ENCODE measurements around the gene RANBP3L.

DNA sequence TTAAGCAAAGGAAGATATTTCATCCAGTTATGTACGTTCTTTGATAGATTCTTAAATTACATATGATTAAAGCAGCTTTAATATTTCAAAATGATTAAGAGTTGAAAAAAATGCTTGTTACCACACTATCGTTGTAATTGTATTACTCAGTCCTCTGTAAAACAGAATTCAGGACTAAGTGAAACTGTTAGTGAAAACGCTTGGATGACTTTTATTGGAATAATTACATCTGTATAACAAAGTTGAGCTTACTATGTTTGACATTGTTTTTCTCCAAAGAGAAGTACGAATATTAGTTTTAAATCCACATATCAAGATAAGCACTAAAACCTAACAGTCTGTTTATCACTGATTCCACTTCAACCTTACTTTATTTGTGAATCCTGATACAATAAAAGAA, 51.3 kb downstream of the RANBP3L start:
- no peak for TF ChIP-seq POLR2A (IDR thresholded peaks at IDR 0.05)
- TF ChIP-seq, protein P1, sequence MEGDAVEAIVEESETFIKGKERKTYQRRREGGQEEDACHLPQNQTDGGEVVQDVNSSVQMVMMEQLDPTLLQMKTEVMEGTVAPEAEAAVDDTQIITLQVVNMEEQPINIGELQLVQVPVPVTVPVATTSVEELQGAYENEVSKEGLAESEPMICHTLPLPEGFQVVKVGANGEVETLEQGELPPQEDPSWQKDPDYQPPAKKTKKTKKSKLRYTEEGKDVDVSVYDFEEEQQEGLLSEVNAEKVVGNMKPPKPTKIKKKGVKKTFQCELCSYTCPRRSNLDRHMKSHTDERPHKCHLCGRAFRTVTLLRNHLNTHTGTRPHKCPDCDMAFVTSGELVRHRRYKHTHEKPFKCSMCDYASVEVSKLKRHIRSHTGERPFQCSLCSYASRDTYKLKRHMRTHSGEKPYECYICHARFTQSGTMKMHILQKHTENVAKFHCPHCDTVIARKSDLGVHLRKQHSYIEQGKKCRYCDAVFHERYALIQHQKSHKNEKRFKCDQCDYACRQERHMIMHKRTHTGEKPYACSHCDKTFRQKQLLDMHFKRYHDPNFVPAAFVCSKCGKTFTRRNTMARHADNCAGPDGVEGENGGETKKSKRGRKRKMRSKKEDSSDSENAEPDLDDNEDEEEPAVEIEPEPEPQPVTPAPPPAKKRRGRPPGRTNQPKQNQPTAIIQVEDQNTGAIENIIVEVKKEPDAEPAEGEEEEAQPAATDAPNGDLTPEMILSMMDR (IDR thresholded peaks at IDR 0.05): no peak
